Femur (tissue), 1 donor: ENCODE measurements around the gene ADAMTS14.

Experiments used
- DNase-seq: peaks from one replicate; pipeline ENCODE4 v3.0.0-alpha.2; 2017

ADAMTS14 gene

DNA sequence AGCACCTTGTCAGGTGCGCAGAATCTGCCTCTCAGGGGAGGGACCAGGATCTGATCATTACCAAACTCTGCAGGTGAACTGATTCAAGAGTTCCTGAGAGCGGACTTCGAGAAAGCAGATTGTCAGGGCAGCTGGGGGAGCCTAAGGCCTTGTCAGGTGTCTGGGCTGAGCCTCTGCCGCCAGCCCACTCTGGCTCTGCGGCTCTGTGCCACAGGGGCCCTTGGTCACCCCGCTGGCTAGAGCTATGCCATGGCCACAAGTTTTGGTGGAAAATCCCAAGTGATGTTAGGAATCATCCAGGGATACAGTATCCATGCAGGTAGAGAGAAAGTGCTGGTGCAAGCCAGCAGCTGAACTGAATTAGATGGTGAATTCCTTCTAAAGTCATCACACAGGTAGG is 4.2 kb downstream of the ADAMTS14 start:
- DNase-seq, result no peak

DNA sequence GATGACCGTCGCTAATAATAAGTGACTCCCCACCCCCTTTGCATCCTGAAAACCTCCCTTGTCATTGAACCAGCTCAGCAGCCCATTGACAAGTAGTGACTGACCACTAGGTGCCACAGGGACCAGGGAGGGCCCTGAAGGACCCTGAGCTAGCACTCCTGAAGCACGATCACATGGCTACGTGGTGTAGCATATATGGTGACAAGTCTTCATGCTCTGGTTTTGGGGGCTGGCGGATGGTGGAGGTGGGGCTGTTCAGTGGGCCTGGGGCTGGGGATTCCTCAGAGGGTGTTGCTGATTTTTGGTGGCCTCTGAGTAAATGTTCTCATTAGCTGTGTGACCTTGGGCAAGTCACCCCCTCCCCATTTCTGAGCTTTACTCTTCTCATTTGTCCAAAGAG is 4.7 kb downstream of the ADAMTS14 start:
- DNase-seq, result no peak

DNA sequence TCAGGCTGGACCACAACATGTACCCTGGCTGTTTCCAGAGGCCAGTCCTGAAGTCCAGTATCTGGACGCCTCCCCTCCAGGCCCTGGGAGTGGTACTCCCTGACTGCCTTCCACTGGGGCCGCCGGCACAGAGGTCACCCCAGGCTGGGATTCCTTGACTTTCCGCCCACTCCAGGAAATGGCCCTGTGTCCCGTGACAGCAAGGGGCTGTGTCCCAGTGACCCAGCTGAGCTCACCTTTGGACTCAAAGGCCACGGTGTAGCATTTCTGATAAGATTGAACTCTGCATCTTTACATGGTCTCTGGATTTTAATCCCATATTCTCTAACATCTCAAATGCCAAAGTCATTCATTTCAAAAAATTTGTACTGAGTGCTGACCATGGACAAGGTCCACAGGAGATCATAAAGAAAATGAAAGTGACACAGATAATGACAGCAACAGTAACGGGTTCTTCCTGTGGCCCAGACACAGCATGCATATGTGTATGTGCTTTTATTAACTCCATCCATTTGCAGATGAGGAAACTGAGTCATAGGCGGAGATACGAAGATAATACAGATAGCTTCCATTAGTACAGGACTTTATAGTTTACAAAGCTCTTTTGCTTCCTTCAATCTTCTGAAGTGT is 5.4 kb downstream of the ADAMTS14 start:
- no peak for DNase-seq

DNA sequence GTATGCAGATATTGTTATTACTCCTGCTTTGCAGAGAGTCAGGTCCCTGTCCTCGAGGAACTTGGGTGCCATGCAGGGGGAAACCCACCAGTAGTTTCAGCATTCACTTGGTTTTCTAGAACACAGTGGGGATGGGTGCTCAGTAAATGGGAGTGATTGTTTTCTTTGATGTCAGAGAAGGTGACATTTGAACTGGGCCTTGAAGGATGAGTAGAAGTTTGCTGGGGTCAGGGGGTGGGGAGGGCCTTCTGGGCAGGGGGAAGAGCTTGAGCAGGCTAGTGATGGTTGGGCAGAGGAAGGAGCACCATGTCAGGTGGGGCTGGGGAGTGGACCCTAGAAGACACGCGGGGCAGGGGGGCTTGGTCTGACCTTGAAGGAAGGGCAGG is 5.9 kb downstream of the ADAMTS14 start:
- DNase-seq, result no peak

DNA sequence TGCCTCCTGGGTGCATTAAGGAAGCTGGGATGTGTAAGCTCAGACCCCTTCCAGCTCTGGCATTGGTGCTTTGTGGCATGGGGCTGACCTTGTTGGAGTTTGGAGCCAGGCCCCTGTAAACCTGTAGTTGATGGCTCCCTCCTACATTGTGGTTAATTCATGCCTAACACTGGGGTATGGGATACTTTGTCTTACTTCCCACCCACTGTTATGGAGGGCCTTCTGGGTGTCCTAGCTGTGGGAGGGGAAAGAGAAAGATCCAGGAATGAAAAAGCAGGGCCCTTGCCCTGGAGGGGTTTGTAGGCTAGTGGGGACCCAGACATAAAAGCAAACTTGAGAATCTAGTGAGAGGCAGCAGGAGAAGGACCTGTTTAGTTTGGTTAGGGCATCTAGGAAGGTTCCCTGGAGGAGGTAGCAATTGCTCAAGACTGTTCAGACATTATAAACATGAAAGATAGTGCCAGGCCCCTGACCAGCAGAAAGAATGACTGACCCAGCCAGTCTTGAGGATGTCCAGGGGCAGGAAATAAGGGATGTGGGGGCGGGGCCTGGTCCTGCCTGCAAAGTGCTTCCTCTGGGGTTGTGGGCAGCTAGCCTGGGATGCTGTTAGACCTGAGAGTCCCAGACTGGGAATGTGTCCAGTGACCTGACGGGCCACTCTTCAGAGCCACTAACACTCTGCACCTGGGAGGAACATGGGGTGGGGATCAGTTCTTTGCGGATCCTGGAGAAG is 6.6 kb downstream of the ADAMTS14 start:
- no peak for DNase-seq

DNA sequence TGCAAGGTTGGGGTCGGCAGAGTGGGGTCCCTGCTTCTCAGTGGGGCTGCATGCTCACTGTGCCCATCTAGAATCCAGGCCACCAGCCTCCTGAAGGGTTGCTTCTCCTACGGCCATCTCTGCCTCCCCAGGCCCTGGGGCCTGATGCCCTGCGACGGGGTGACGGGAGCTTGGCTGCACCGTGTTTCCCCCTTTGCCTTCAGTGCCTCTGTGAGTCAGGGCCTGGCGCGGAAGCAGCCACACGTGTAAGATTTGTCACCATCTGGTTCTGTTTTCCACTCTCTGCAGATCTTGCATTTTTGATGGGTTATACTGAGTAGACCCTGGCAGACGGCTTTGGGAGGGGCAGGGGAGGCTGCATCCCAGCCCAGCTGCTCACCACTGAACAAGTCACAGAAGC is 7.2 kb downstream of the ADAMTS14 start:
- peak; percentile 88 for DNase-seq

DNA sequence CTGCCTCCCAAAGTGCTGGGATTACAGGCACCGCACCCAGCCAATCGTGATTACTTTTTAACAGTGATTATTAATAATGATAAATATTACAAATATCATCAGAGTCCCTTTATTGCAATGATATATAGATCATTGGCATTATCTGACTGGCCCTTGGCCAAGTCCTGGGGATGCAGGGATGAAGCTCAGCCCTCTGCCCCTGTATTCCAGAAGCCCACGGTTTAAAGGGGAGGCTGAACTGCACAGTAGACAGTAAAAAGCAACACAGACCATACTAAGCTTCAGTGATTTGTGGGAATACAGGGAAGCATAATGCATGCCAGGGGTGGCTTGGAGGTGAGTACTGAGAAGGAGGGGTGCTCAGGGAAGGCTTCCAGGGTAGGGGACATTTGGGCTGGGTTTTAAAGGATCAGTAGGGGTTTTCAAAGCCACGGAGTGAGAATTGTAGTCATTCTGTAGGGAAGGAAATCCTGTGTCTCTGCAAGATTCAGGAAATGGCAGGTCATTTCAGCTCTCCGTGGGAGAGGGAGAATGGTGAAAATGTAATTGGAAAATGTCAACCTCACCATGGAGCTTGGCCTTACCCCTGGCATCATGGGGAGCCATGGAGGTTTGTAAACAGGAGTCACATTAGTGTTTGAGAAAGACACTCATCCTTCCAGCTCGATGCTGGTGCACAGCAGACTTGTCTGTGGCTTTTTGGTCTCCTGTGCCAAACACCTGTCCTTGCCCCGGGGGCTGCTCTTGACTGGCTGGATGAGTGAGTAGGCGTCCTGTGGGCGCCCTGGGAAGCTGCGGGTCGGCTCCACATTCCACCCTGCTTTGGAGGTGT is 8.8 kb downstream of the ADAMTS14 start:
- DNase-seq, result no peak

DNA sequence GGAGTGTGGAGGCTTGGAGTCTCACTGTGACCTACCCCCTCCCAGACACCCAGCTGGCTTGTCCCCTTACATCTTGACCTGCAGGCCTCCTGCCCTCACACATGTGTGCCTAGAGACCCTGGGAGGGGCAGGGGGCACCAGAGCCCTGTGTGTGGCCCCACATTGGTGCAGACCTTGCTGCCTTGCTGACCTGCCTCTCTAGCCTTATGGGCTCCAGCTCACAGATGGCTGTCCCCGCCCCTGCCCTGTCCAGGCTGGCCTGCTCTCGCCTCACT is 9.4 kb downstream of the ADAMTS14 start:
- DNase-seq, result no peak

DNA sequence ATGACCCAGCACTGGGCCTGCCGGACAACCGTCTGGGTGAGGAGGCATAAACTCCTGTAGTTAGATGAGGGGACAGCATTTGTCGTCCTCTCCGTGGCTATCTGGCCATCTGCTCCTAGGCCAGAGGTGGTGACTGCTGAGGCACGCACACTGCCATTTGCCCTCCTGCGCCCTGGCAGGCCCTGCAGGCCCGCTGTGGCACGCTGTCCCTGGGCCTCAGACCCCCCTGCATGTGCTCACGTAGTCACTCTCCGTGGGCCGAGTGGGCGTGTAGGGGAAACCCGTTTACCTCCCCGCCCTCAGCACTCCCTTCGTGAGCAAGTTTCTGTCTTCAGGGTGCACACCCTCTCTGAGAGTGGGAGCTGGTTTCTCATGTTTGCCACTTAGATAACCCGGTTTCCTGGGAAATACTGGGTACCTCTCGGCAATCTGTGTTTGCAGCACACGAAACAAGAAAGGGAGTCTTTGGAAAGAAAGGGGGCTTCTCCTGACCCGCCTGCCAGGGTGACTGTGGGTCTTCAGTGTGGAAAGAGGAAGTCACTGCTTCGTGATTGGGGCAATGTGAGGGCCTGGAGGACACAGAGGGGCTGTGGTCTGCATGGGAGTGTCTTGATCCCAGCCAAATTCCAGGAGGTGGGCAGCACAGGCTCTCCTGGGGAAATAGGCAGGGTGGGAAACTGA is 10.8 kb downstream of the ADAMTS14 start:
- no peak for DNase-seq

DNA sequence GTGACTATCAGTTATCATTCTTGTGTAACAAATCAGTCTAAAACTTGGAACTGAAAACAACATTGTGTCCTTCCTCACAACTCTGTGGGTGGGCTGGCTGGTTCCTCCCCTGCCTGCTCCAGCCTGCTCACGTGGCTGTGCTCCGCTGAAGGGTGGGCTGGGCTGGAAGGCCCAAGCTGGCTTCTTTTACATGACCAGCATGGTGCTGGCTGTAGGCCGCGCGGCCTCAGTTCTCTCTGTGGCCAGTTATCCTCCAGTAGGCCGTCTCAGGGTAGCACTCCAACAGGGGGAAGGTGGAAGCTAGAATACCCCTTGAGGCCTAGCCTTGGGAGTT is 11.3 kb downstream of the ADAMTS14 start:
- DNase-seq, result no peak

DNA sequence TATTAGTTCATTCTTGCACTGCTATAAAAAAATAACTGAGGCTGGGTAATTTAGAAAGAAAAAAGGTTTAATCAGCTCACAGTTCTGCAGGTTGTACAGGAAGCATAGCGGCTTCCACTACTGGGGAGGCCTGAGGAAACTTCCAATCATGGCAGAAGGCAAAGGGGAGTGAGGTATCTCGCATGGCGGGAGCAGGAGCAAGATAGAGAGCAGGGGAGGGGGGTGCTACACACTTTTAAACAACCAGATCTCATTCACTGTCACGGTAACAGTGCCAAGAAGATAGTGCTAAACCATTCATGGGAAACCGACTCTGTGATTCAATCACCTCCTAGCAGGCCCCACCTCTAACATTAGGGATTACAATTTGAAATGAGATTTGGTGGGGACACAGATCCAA is 11.6 kb downstream of the ADAMTS14 start:
- no peak for DNase-seq

DNA sequence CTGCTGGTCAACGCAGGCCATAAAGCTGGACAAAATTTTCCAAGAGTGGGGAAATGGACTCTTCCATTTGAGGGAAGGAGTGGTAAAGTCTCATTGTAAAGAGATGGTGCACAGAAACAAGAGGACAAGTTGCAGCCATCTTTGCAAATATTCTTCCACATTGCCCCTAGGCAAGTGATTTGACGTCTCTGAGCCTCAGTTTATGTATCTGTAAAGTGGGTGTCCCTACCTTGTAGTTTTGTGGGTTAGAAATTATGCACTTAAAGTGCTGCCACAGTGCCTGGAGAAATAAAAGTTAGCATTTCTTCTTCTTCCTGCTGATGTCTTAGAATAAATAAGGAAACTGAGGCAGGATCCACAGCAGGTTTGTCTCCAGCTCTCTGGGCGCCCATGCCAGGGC is 12.1 kb downstream of the ADAMTS14 start:
- no peak for DNase-seq

DNA sequence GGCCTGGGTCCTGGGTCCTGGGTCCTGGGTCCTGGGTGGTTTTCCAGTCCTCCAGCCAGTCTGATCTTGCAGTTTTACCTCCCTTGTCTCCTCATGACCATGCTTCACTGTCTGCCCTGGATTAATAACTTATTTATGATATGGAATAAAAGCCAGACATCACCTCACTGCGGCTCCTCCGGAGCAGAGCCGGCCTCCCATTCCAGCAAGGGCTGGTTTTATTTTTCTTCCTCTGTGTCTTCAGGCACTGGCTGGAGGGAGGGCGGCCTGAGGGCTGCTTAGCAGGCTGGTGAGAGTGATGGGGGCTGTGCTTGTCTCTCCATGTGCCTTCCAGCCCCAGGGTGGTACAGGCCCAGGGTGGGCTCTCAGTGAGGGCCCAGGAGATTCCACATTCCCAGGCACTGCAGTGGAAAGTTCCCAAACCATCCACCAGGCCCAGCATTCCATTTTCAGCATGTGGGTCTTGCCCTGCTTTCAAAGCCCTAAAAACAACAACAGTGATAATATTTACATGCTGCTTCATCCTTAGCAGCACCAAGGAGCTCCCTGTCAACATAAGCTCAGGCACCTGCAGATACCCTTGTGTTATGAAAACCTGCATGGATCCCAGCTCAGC is 12.6 kb downstream of the ADAMTS14 start:
- no peak for DNase-seq

DNA sequence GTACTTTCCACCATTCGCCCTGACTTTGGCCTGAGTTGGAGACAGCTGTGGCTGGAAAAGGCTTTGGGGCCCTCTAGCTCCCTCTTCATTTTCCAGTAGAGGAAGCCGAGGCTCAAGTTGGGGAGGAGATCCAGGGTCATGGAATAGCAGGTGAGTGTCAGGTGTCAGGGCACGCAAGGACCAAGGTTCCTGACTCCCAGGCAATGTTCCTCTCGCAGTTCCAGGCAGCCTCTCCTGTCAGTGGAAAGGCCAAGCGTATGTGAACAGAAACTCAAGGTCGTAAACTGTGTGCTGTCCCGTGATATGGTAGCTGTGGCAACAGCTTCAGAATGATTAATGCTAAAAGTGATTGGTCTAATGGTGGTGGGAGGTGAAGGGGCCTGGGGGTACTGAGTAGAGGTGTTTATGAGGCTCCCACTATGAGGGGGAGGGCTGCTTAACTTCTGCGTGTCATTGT is 13.2 kb downstream of the ADAMTS14 start:
- no peak for DNase-seq

DNA sequence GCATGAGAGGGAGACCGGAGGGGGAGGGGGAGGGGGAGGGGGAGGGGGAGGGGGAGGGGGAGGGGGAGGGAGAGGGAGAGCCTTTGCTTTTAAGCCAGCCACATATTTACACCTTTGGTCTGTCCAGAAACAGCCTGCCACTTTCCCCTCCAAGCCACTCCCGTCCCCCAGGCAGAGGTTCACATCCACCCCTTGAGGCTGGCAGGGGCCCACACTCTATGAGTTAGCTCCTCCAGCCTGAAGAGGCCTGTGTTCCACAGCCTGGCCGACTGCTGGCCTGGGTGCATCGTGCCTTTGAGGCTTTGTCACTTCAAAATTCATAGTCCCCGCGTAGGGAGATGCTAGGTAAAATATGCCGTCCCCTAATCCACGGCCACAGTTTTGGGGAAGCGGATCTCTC is 16.5 kb downstream of the ADAMTS14 start:
- DNase-seq, result no peak

DNA sequence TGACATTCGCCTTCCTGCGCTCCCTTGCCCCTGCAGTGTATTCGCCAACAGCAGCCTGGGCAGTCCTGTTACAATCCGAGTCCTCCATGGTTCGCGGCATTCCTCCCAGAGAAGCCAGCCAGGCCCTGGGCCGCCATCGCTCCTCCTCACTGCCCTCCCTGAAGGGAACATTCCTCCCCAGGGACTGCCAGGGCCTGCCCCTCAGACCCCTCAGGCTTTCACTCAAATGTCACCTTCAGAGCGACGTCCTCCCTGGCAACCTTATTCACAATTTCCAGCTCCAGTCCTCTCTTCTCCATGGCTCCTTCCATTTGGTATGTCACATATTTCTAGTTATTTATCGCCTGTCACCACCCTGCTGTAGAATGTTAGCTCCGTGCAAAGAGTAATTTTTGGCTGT is 17.4 kb downstream of the ADAMTS14 start:
- no peak for DNase-seq

DNA sequence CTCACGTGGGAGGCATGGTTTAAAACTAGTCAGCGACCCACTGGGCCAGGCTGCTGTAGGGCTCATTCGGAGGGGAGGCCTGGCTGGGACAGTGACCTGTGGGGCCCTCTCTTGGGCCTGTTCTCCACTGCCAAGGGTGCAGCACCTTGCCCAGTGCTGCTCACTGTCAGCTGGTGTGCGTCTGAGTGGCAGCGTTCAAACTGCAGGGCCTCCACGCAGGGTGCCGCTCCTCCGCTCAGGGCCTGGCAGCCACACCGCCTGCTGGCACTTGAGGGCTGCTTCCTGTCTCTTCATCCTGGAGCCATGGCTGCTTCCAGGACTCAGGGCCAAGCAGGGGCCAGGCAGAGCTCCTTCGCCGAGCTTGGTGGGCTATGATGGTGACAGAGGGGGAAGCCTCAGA is 18.3 kb downstream of the ADAMTS14 start:
- DNase-seq, result peak; percentile 53

DNA sequence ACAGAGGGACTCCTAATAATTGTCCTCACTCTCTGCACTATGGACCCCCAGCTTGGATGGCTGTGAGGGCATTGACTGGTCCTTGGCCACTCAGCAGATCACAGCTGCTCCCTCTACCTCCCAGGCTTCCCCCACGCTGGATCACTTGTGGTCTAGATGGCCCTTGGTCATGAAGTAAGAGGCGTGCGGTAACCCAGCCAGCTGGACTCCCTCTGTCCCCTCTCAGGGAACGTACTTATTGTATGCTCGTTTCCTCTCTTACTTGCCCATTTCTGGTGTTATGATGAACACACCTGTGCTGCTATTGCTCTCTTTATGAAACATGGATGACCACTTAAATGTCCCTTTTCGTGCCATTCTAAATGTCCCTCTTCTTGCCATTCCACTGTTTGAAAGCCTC is 19.3 kb downstream of the ADAMTS14 start:
- no peak for DNase-seq

DNA sequence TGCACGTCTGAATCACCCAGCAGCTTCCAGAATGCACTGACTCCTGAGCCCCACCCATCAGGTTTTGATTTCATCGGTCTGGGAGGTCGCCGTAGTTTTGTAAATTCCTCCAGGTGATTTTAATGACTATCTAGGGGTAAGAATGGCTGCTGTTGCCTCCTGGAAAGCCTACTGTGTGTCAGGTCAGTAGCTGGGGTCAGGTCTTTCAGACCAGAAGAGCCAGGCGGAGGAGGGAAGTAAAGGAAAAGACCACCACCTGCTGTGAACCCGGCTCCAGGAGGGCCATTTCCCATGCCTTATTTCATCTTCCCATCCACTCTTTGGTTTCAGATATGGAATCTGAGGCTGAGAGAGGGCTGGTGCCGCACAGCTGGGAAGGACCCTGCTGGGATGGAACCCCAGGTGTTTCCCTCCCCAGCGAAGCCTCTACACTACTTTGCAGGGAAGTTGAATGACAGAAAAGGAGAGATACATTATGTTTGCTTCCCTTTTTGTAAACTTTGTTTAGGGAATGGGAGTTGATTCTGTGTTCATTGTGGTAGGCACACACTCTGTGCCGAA is 19.8 kb downstream of the ADAMTS14 start:
- DNase-seq, result no peak

DNA sequence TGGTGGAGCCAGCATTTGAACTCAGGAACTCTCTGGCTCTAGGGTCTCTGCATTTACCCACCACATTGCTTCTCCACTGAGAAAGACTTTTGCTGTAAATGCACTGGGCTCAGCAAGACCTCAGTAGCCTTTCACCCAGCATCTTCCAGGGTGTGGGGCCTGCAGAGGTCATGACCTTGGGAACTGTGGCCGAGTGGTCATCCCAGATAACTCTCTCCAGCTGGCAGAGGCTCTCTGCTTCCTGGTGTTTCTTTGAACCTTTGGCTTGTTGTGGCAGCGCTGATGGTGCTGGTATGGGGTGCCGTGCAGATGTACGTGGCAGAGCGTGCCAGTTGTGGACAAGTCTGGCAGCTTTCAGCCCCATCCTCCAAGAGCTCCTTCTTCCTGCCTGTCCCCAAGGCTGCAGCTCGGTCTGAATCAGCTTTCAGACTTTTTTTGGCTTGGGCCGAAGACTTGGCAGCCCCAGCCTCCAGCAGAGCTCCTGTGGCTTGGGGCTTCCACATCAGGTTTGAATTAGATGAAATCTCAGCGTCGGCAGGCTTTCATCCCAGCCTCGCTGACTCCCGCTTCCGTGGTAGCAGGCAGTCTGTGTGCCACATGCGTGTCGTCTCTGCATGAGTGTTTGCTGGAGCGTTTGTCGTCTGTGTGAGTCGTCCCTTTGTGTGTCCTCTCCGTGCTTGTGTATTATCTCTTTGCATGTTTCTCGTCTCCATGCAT is 21.5 kb downstream of the ADAMTS14 start:
- peak; percentile 92 for DNase-seq

DNA sequence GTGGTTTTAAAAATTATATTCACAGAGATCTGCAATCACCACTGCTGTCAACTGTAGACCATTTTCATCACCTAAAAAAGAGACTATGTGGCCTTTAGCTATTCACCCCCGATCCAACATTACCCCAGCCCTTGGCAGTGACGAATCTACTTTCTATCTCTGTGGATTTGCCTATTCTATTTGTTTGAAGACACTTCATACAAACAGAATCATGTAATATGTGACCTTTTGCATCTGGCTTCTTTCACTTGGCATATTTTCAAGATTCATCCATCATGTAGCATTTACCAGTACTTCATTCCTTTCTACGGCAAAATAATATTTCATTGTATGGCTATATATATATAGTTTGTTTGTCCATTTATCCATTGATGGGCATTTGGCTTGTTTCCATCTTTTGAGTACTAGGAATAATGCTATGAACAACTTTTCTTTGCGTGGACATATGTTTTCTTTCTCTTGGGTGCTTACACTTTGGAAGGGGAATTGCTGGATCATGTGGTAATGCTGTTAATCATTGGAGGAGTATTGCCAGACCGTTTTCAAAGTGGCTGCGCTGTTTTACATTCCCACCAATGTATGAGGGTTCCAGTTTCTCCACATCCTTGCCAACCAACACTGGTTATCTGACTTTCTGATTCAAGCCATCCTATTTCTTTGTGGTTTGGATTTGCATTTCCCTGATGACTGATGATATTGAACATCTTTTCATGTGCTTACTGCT is 22.3 kb downstream of the ADAMTS14 start:
- no peak for DNase-seq
